Esophagus squamous epithelium (tissue), 4 donors: ENCODE data around the gene AGL.

Experiments
- CTCF ChIP-seq, 6 experiments: fragments of 450-650 bp in 4 of 6; fragments of 200-600 bp in 2 of 6; sonication (generic) in 2 of 6; IDR thresholded peaks; one replicate each; pipeline ENCODE4 v1.5.1; 2016 to 2019; ENCODE audit warnings: antibody characterized with exemption in 6 of 6, mild to moderate bottlenecking in 4 of 6, moderate library complexity in 4 of 6
- POLR2A ChIP-seq, 4 donors: fragments of 450-650 bp; IDR thresholded peaks; one replicate each; pipeline ENCODE4 v1.6.1; 2017; ENCODE audit warnings: antibody characterized with exemption in 4 of 4, mild to moderate bottlenecking in 4 of 4, moderate library complexity in 3 of 4

- no peak for TF ChIP-seq CTCF (IDR thresholded peaks at IDR 0.05)
- TF ChIP-seq POLR2A (IDR thresholded peaks at IDR 0.05) = no peak
Measured at GRCh38 chr1:99869723-99870122, 19.6 kb downstream of the AGL start.
